GM18870 (cell line): ENCODE data around the gene TMEM95.

Experiments used
- ATAC-seq: cut with Tn5 transposase; IDR thresholded peaks from one replicate; pipeline ENCODE4 v1.9.1; 2021; ENCODE audit warnings: moderate library complexity; ENCODE audit not compliant: unreplicated experiment

Gene TMEM95

GRCh38 chr17:7403977-7404736 lies 49.2 kb downstream of the TMEM95 start, which contains the start of gene TMEM256:
Gene TMEM256 (minus strand): TSS chr17:7404097. CDS start chr17:7404084, 13 bp downstream.
- ATAC-seq: peak; percentile 90

- no peak for ATAC-seq
Observed at GRCh38 chr17:7404737-7405349, 49.9 kb downstream of the TMEM95 start.

- no peak for ATAC-seq
Observed at GRCh38 chr17:7405350-7406234, 50.6 kb downstream of the TMEM95 start.

- ATAC-seq: no peak
Observed at GRCh38 chr17:7406235-7406825, 51.4 kb downstream of the TMEM95 start.
